Measurements from ENCODE around the gene PROM1. TPM values are rescaled to one million over a fixed set of nuclear protein-coding genes. Genes with fewer than 3 reads are reported as not detected.

Gene PROM1
- total and polyA plus RNA-seq, 2 of the 8 experiments (the other 6 are each of a cell fraction or from before 2014, with no cell fraction given), result 36.0 to 59.7 TPM

GRCh38 chr4:16006771-16007446 is 76.9 kb downstream of the PROM1 start:
- Histone ChIP-seq H3K18ac (ENCODE audit: extremely low read depth, low read length) (no peak overlapping the region), H3K14ac (ENCODE audit: insufficient read length) (no peak overlapping the region), H4K5ac (ENCODE audit: insufficient read length, low read depth, low read length) (no peak overlapping the region), H4K91ac (replicated peaks; ENCODE audit: insufficient read length, low read length) (no peak overlapping the region), H2AFZ (ENCODE audit: low read length) (no peak overlapping the region), H3K4me3 (ENCODE audit: extremely low read depth in 1 of 4, insufficient read depth in 2 of 4, low read depth in 3 of 4, low read length in 4 of 4) (no peak overlapping the region), H3K27ac (ENCODE audit: low read depth, low read length) (no peak overlapping the region), H2AK5ac (ENCODE audit: low read depth, low read length) (no peak overlapping the region), H3K23me2 (ENCODE audit: low read depth, low read length) (no peaks in the 10 kb centered on the region), H3K4me1 (replicated peaks in 1 of 4; ENCODE audit: control insufficient read depth in 3 of 4, insufficient read depth in 4 of 4, low read length in 3 of 4) (no peaks in the 10 kb centered on the region), H2BK5ac (ENCODE audit: low read depth, low read length) (no peak overlapping the region), H3K79me1 (ENCODE audit: low read depth, low read length) (no peaks in the 10 kb centered on the region), H4K8ac (ENCODE audit: extremely low read depth, insufficient read depth, low read length) (no peak overlapping the region), H3K23ac (ENCODE audit: insufficient read length) (no peak overlapping the region), H3K4me2 (ENCODE audit: insufficient read depth in 1 of 2, low read depth in 2 of 2, low read length in 2 of 2) (no peak overlapping the region), H2BK120ac (replicated peaks; ENCODE audit: low read depth, low read length) (no peak overlapping the region), H3K4ac (replicated peaks; ENCODE audit: insufficient read length, low read depth, low read length) (no peak overlapping the region), H2BK12ac (ENCODE audit: low read depth, low read length) (no peak overlapping the region), H3K27me3 (replicated peaks in 1 of 4; ENCODE audit: control insufficient read depth in 3 of 4, extremely low read depth in 1 of 4, insufficient read depth in 3 of 4, low read length in 3 of 4) (no peaks in the 10 kb centered on the region), H2BK20ac (ENCODE audit: low read length) (no peak overlapping the region), H3K9me3 (ENCODE audit: insufficient read depth in 2 of 2, low read depth in 1 of 2, low read length in 1 of 2) (no peaks in the 10 kb centered on the region), H3K56ac (replicated peaks; ENCODE audit: insufficient read length, low read depth, low read length) (no peak overlapping the region), H3K79me2 (ENCODE audit: control insufficient read depth in 1 of 2, insufficient read depth in 2 of 2, low read length in 2 of 2) (no peaks in the 10 kb centered on the region), H3K36me3 (ENCODE audit: control insufficient read depth in 2 of 4, insufficient read depth in 4 of 4, low read length in 3 of 4) (peaks cover 9 to 39% (median 18%) of the 10 kb centered on the region in 4 experiments), H4K20me1 (replicated peaks in 1 of 2; ENCODE audit: control insufficient read depth in 1 of 2, insufficient read depth in 2 of 2, low read length in 2 of 2) (no peaks in the 10 kb centered on the region), H2BK15ac (ENCODE audit: low read length) (no peak overlapping the region), H3K9ac (replicated peaks in 1 of 4; ENCODE audit: extremely low read depth in 1 of 4, low read depth in 3 of 4, low read length in 3 of 4) (no peak overlapping the region)
- 92% methylated on average over 6 of the region's 6 CpGs; no CpG with 5 or more reads in 1 of the 2 experiments for WGBS, 2 experiments (ENCODE audit: extremely low coverage in 1 of 2, insufficient coverage in 1 of 2, insufficient read length in 1 of 2, insufficient replicate concordance in 2 of 2, low coverage in 1 of 2, low lambda C conversion rate in 2 of 2, missing lambda C conversion rate in 1 of 2)
- TF ChIP-seq PHF8 (conservative IDR thresholded peaks at IDR 0.05; ENCODE audit: low read depth, low read length) (no peak), CREB1 (IDR thresholded peaks at IDR 0.05) (no peak), SP1 (IDR thresholded peaks at IDR 0.05; ENCODE audit: low read depth, low read length) (no peak), USF2 (IDR thresholded peaks at IDR 0.05; ENCODE audit: low read length) (no peak), NANOG (IDR thresholded peaks at IDR 0.05; ENCODE audit: insufficient read depth, low read depth, low read length, poor library complexity, severe bottlenecking) (no peak), GABPA (IDR thresholded peaks at IDR 0.05; ENCODE audit: borderline replicate concordance, insufficient read depth, low read length) (no peak), SP2 (IDR thresholded peaks at IDR 0.05; ENCODE audit: low read length) (no peak), JUN (IDR thresholded peaks at IDR 0.05; ENCODE audit: low read depth, low read length) (no peak), ATF2 (IDR thresholded peaks at IDR 0.05; ENCODE audit: low read length) (no peak)
- POLR2A ChIA-PET (ENCODE audit: partially characterized antibody), result no interaction called here
- no peak for FAIRE-seq
- CTCF ChIA-PET (ENCODE audit: partially characterized antibody), result interaction anchor here (0.7 to 2.9 kb wide), 6 partner anchors 12 to 201 kb away, joined by 3 to 17 read pairs (median 4); no protein-coding TSS in a partner anchor
- DNase-seq (ENCODE audit: low read depth in 1 of 2, low spot score in 2 of 2), result no peak

All from H1 (cell line).